Heart left ventricle (tissue), 13 donors: ENCODE data around the gene SLC16A10.

Source experiments
- POLR2A ChIP-seq, 2 donors: fragments of 450-650 bp; IDR thresholded peaks; one replicate each; pipeline ENCODE4 v1.6.1; 2017; ENCODE audit warnings: antibody characterized with exemption in 2 of 2, mild to moderate bottlenecking in 2 of 2, moderate library complexity in 2 of 2
- TF ChIP-seq, protein P1 (sequence below), 12 donors: fragments of 200-600 bp; sonication (generic) in 4 of 12; IDR thresholded peaks; one replicate each; pipeline versions ENCODE4 v1.5.0 to v1.8.0; 2018 to 2022; ENCODE audit warnings: antibody characterized with exemption in 12 of 12, mild to moderate bottlenecking in 5 of 12
- donor health status: ischemic (EF 13 %, LVEDD 7.1; RV severe dilation, severe dysfunction).
- donor health status: DM: no; HTN: yes; CAD: no.
- donor health status: DM: no; HTN: no; CAD: no.
- donor health status: ischemic (EF 25% LVEDD 6.9; RV normal size, moderate dysfunction).
- donor health status: ischemic (EF 25% LVEDD 5.7; RV mildly dilated, moderate dysfunction).
- donor health status: ischemic (EF 35%, LVEDD 5.7; RV mildly dilated, moderate dysfunction).
- donor health status: nonischemic (EF 11% LVEDD 7.7; RV severe dilation, severe dysfunction).
- donor health status: DM: yes; HTN: yes; CAD: no.
- donor health status: PGD.
- donor health status: ischemic (EF 29% LVEDD 5.4; RV normal size, mild dysfunction).
- donor health status: nonischemic (EF 23%, LVEDD 6.1; RV moderate dilation, normal function).

DNA sequence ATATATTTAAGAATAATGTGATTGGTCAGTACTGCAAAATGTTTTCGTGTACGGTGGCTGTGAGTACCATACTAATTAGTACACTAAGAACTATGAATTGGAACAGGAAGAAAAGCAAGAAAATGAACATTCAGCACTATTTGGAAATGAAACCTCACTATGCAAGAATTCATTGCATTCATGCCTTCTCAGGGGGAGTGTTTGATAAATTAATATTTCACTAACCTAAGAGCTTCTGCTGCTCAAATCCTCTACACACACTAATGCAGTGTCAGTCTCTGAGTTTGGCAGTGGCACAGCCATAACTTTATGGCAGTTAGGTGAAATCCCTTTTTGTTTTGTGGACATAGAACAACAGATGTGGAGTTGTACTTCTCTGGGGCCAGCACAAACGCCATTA, 60.1 kb downstream of the SLC16A10 start:
- no peak for TF ChIP-seq POLR2A (IDR thresholded peaks at IDR 0.05)
- TF ChIP-seq, protein P1, sequence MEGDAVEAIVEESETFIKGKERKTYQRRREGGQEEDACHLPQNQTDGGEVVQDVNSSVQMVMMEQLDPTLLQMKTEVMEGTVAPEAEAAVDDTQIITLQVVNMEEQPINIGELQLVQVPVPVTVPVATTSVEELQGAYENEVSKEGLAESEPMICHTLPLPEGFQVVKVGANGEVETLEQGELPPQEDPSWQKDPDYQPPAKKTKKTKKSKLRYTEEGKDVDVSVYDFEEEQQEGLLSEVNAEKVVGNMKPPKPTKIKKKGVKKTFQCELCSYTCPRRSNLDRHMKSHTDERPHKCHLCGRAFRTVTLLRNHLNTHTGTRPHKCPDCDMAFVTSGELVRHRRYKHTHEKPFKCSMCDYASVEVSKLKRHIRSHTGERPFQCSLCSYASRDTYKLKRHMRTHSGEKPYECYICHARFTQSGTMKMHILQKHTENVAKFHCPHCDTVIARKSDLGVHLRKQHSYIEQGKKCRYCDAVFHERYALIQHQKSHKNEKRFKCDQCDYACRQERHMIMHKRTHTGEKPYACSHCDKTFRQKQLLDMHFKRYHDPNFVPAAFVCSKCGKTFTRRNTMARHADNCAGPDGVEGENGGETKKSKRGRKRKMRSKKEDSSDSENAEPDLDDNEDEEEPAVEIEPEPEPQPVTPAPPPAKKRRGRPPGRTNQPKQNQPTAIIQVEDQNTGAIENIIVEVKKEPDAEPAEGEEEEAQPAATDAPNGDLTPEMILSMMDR (IDR thresholded peaks at IDR 0.05): no peak
